Panc1 (cell line): ENCODE measurements around the gene KCNQ1OT1. TPM values are rescaled to one million over a fixed set of nuclear protein-coding genes. Genes with fewer than 3 reads are reported as not detected.

ENCODE experiments used
- ATAC-seq: fragments of 200-7000 bp; cut with Tn5 transposase; 2 replicates; pipeline ENCODE4 v1.9.1; 2020; ENCODE audit warnings: mild to moderate bottlenecking, moderate library complexity
- BruUV-seq: library from RNA; stranded (reverse); fragments of 400-500 nt; replicated peaks from 2 replicates; lab custom pipeline; 2021; lab: Mats Ljungman, UMichigan
- CTCF ChIA-PET: fragments of 300-600 bp; sonication (Branson Sonifier 250); formaldehyde crosslinking; loops from one replicate; lab custom pipeline; 2022; ENCODE audit warnings: antibody characterized with exemption; lab: Charles Lee
- POLR2A ChIA-PET: fragments of 300-600 bp; sonication (Branson Sonifier 250); formaldehyde crosslinking; loops from one replicate; lab custom pipeline; 2022; ENCODE audit warnings: antibody characterized with exemption; lab: Charles Lee
- DNase-seq: peaks from one replicate; pipeline ENCODE4 v3.0.0-alpha.2; 2010; ENCODE audit warnings: low read depth, low spot score
- H3K27ac ChIP-seq: 2 replicates; pipeline ENCODE4 v1.5.1; 2011; ENCODE audit warnings: mild to moderate bottlenecking, low read length, inconsistent platforms
- H3K27me3 ChIP-seq: fragments of 200-500 bp; sonication (Bioruptor generic); 2 replicates; pipeline ENCODE4 v1.6.0; 2014; ENCODE audit warnings: low read length, inconsistent platforms; ENCODE audit not compliant: control insufficient read depth, insufficient read depth
- H3K36me3 ChIP-seq: fragments of 200-500 bp; sonication (Bioruptor generic); 2 replicates; pipeline ENCODE4 v1.5.1; 2014; ENCODE audit warnings: inconsistent platforms, mild to moderate bottlenecking, low read length, moderate library complexity; ENCODE audit not compliant: control insufficient read depth, insufficient read depth
- H3K4me1 ChIP-seq: 2 replicates; pipeline ENCODE4 v1.5.1; 2011; ENCODE audit warnings: inconsistent platforms, mild to moderate bottlenecking, low read length, moderate library complexity; ENCODE audit not compliant: control insufficient read depth, insufficient read depth
- H3K4me3 ChIP-seq, 2 experiments: 2 replicates each; pipeline ENCODE4 v1.5.1; 2011 to 2012; ENCODE audit warnings: low read depth in 2 of 2, low read length in 2 of 2, mild to moderate bottlenecking in 2 of 2, inconsistent platforms in 1 of 2, moderate library complexity in 1 of 2
- H3K9me3 ChIP-seq: fragments of 200-500 bp; sonication (Bioruptor generic); 2 replicates; pipeline ENCODE4 v1.5.1; 2014; ENCODE audit warnings: low read depth, mild to moderate bottlenecking, inconsistent platforms, low read length, moderate library complexity; ENCODE audit not compliant: control insufficient read depth, insufficient read depth
- CTCF ChIP-seq: fragments of 450-650 bp; IDR thresholded peaks from 2 replicates; pipeline ENCODE4 v1.5.1; 2017; ENCODE audit warnings: mild to moderate bottlenecking
- POLR2AphosphoS5 ChIP-seq: IDR thresholded peaks from 2 replicates; pipeline ENCODE4 v1.6.1; 2012; ENCODE audit warnings: mild to moderate bottlenecking, low read depth, low read length, moderate library complexity
- REST ChIP-seq, 2 experiments: IDR thresholded peaks; 2 replicates each; pipeline ENCODE4 v1.6.1; 2011 to 2012; ENCODE audit warnings: low read depth in 2 of 2, control low read depth in 1 of 2, low read length in 1 of 2, mild to moderate bottlenecking in 1 of 2, moderate library complexity in 1 of 2; ENCODE audit not compliant: insufficient read depth in 1 of 2
- SIN3A ChIP-seq: IDR thresholded peaks from 2 replicates; pipeline ENCODE4 v1.6.1; 2012; ENCODE audit warnings: low read depth, mild to moderate bottlenecking, low read length, moderate library complexity, borderline replicate concordance; ENCODE audit not compliant: insufficient read depth
- TCF7L2 ChIP-seq: IDR thresholded peaks from 2 replicates; pipeline ENCODE4 v1.6.1; 2011; ENCODE audit warnings: mild to moderate bottlenecking, low read depth, low read length, inconsistent platforms
- in situ Hi-C: cut with HindIII; loops from 2 replicates; pipeline ENCODE4 v1.10.0; 2016; ENCODE audit warnings: low sequenced_read_pairs, low pct_unique_long_range_greater_than_20kb
- intact Hi-C: fragments of 100-400 bp; cut with micrococcal nuclease; formaldehyde crosslinking; loops from one replicate; pipeline ENCODE4 v1.10.0; 2022; ENCODE audit not compliant: unreplicated experiment
- total RNA-seq: library from RNA; stranded (reverse); gene quantifications from one replicate; pipeline ENCODE4 v1.2.1, GENCODE V29; 2021; ENCODE audit not compliant: unreplicated experiment

Gene KCNQ1OT1
- total RNA-seq, 1 experiment from 2014 or later = 1.3 TPM

- ChIA-PET CTCF (no interaction called here), POLR2A (no interaction called here)
- in situ Hi-C loops (no loop called here), intact Hi-C loops (no loop called here)
- DNase-seq (no peak), ATAC-seq (no peak)
- Histone ChIP-seq H3K27ac (no peak overlapping the region), H3K27me3 (no peaks in the 10 kb centered on the region), H3K9me3 (peaks cover 37% of the 10 kb centered on the region), H3K4me1 (no peaks in the 10 kb centered on the region), H3K4me3 (no peak overlapping the region), H3K36me3 (no peaks in the 10 kb centered on the region)
- no peak for TF ChIP-seq POLR2AphosphoS5
- TF ChIP-seq CTCF = no peak
- TF ChIP-seq REST (IDR thresholded peaks at IDR 0.05; ENCODE audit: insufficient read depth in 1 of 2, low read depth in 2 of 2, low read length in 1 of 2) = no peak
- TF ChIP-seq SIN3A = no peak
- no peak for TF ChIP-seq TCF7L2
- TSS peak; percentile 11 for BruUV-seq
Observed at GRCh38 chr11:2656859-2657258, 42.9 kb downstream of the KCNQ1OT1 start.

- ATAC-seq (peak; percentile 55; the same call in 1 of the 2 replicates), DNase-seq (no peak)
- no peak overlapping the region for H3K4me3 ChIP-seq
- peaks cover 34% of the 10 kb centered on the region for H3K9me3 ChIP-seq
- no peak overlapping the region for H3K27ac ChIP-seq
- CTCF ChIA-PET = no interaction called here
- TF ChIP-seq SIN3A (no peak), REST (IDR thresholded peaks at IDR 0.05; ENCODE audit: insufficient read depth in 1 of 2, low read depth in 2 of 2, low read length in 1 of 2) (no peak), POLR2AphosphoS5 (no peak), CTCF (no peak), TCF7L2 (no peak)
- POLR2A ChIA-PET = no interaction called here
- no peaks in the 10 kb centered on the region for H3K27me3 ChIP-seq
- H3K4me1 ChIP-seq = no peaks in the 10 kb centered on the region
- in situ Hi-C loops (no loop called here), intact Hi-C loops (no loop called here)
- BruUV-seq = no TSS peak
- H3K36me3 ChIP-seq = no peaks in the 10 kb centered on the region
Observed at GRCh38 chr11:2655834-2656622, 43.8 kb downstream of the KCNQ1OT1 start.
